Stimulated activated CD4-positive, alpha-beta T cell treated with anti-CD3 and anti-CD28 coated beads, Interleukin-4, amount 100 ng/mL, for 48 hours (primary cell): Measurements from ENCODE around the gene SGCG.

Experiments used
- DNase-seq, 2 donors: peaks; one replicate each; pipeline ENCODE4 v3.0.0-alpha.2; 2020; ENCODE audit warnings: low read depth in 2 of 2

SGCG gene

DNA sequence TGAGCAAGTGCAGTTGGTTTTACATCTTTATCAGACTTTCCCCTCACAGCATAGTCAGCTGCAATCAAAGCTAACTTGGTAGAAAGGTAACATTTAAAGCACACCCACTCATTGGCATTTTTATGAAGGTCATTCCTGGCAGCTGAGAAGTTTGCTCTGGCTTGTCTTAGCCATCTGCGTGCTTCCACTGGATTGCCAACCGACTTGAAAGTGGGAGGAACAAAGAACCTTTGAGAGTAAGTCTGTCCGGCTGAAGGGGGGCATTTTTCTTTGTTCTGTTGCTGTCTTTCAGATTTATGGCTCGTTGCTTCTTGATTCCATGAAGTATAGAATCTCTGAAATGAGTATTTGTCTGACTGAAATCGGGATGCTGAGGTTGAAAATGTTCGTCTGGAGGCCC is 149.6 kb downstream of the SGCG start:
- no peak for DNase-seq

DNA sequence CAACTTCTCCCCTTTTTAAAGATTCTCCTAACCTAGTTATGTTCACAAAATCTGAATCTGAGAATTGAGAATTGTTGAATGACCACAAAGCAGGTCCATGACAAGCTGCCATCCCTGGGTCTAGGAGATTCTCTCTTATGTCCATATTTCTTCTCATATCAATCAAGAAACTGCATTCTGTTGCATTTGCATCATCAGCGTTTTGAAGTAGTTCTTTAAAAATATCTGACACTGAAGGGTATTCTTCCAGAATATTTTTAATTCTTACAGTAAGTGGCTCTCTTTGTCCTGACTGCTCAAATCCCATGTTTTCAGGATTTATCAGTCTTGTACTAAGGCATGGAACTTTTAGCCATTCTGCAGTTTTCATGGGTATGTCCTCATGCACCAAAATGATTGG is 158.4 kb downstream of the SGCG start:
- DNase-seq, result no peak

DNA sequence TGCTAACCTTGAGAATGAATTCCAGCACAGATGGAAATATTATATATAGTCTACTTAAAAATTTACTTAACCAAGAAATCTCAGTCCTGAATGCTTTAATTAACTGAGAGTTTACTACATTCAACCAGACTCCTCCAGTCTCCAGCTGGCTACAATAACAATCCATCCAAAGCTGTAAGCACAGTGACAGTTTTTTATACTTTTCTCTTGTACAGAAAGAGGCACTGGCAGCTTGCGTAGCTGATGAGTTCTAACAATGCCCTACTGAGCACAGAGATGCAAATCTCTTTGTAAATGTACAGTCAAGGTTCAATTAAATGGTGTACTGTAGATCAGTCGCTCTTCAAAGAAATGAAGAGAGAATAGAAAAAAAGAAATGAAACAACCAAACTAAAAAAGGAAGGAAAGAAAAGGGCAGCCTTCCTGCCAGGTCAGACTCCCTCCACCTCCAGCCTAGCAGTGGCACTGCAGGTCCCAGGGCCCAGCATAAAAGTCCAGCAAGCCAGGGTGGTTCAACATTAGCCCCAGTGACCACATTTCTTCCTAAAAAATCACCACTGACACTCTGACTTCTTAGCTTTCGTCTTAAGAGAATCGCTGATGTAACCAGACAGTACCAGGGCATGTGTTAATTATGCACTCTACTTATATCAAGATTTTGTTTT is 164.3 kb downstream of the SGCG start:
- no peak for DNase-seq

DNA sequence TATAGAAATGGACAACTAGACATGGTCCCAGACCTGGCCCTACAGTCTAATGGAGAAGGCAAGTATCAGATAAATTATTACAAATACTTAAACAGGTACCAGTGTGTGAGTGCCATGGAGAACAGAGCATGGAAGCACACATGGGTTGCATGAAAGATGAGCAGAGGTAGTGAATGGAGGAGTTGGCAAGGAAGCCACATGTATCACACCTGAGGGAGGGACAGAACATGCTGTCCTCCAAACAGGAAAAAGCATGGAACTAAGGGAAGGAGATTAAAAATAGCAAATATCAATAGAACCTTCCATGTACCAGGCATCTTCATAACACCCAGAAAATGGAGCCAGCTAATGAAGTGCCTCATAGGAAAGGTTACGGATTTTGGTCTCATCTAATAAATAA is 166.8 kb downstream of the SGCG start:
- DNase-seq, result no peak

DNA sequence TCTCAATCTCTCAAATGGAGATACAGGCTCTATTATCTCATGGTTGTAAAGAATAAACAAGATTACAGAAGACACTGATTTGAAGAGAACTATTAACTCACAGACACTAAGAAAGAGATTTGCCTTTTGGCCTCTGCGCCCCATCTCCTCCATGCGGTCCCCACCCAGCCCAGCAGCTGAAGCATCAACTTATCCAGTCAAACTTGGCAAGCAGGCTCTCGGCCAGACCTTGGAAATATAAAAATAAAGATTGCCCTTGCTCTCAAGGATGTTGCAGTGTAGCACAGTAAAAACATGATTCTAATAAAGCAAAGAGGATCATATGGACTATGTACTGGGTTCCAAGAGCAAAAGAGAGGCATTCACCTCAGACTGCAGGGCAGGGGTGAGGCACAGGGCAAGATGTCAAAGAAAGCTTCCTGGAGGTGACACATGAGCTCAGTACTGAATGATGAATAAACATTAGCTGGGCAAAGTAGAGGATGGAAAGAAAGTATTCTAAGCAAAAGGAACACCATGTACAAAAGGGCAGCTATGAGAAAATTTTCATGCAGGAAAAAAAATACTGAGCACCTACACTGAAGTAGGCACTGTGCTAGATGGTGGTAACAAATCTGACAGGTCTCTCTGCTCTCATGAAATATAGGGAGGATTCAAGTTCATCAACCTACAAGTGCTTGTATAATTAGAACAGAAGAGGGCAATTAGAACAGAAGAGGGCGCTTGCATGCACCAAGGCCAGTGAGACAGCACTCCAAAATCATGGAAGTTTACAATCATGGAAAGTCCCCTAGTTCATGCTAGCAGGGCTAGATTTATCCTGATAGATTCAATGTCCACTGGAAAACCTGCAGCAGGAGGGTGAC is 167.7 kb downstream of the SGCG start:
- DNase-seq, result no peak

DNA sequence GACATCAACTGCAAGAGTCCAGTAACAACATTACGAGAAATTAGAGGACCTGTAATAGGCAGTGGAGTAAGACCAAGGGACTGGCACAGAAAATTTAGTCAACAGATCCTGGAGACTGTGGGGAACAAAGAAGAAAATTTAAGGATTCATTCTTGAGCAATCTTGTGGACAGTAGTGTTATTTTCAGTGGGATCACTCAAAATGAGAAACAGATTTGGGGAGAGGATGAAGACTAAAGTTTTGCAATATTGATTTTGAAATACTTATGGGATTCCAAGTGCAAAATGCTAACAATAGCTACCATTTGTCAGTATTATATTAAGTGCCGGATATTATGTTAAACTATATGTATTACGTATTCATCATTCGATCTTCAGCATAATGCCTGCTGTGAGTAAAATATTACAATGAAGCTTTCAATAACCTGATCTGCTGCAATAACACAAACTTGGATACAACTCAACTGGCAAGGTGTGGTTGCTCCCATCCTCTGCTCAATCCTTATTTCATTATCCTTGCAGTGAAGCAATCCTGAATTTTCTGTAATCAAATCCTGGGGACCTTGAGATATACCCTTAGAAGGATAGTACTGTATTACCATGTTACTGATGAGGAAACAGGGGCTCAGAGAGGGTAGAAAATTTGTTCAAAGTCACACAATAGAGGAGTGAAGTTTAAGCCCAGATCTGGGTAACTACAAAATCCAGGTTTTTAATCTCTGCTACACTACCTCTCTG is 168.6 kb downstream of the SGCG start:
- no peak for DNase-seq

DNA sequence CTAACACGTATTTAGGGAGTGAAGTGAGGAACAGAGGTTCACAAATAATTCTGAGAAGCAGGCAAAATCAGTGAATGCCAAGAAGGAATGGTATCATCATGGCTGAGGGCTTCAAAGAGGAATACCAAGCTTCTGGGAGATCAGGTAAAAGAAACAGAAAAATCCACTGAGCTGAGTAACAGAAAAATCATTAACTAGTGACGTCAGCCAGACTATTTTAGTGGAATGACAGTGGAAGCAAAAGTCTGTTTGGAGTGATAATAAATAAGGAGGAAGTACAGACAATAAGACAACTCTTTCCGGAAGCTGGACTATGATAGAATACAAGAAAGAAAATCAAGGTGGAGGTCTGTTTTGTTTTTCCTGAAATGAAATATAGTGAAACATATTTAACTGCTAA is 169.2 kb downstream of the SGCG start:
- no peak for DNase-seq

DNA sequence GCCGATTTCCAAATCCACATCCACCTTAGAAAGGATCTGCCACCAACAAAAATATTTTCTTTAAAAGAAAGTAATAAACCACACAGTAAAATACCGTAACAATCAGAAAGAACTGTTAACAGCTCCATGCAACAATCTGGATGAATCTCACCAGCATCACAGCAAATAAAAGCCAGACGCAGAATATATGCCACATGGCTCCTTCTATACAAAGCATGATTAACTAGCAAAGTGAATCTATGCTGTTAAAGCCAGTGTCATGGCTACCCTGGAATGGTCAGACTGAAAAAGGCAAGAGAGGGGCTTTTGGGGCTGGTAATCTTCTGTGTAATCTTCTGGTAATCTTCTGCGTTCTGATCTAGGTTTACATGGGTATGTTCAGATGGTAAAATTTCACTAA is 171.4 kb downstream of the SGCG start:
- no peak for DNase-seq

DNA sequence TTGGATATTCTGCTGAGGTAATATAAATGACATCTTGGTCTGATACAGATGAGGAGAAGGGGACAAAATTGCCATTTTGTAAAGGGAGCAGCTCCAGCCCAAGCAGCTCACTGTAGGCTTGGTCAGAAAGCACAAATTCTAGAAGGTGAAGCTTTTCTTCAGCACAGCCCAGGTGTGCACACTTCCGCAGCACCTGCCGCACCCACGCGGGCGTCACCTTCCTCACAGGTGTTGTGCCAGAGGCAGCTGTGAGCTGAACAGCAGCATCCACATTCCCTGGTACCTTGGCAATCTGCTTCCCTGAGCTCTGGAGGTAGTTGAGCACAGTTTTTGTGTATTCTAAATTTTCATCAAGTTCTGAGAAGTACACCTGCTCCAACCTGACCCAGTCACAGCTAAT is 173.7 kb downstream of the SGCG start:
- DNase-seq, result no peak

DNA sequence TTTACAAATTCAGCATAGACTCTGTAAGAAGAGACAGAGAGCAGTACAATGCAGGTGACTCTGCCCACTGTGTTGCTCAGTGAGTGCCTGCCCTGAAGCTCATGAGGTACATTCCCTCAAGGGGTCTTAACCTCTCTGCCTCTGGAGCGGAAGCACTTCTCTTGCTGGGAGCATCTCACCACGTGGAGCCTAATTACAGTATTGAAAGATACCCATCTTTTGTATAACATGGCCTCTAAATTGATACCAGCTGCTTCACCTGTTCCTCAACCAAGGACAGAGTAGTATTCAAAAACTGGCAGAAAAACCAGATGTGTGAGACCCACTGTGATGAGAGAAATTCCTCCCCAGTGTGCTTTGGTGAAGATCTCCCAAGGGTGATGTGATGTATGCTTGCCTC is 175.6 kb downstream of the SGCG start:
- DNase-seq, result no peak

DNA sequence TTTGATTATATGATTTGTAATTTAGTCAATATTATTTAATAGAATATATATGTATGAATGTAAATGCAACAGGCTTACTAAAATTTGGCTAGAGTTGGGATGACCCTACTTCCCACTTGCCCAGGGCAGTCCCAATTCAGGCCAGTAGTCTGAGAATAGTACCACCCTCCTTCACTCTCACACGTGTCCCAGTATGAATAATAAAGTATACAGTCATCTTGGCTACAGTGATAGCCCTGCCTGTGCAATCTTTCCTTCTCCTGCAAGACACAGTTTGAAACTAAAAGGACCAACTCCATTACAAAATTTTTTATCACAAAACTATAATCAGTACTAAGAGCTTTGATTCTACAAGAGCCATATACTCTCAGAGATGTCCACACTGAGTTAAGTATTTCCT is 176.6 kb downstream of the SGCG start:
- DNase-seq, result no peak

DNA sequence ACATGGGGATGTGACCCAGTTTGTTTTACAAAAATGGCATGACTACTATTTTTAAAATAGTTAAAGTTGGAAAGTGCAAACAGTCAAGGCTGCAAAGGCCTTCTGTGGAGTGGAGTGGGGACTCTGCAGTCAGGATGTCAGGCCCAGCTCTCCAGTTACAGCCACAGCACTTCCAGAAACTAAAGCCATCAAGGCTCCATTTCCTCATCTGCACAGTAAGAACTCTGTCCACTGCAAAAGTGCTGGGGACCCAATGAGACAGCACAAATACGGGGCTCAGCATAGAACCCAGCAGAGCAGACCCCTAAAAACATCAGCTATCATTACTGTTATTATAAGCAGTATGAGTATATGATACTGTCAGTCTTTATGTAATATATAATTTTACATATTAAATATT is 179.1 kb downstream of the SGCG start:
- DNase-seq, result no peak

DNA sequence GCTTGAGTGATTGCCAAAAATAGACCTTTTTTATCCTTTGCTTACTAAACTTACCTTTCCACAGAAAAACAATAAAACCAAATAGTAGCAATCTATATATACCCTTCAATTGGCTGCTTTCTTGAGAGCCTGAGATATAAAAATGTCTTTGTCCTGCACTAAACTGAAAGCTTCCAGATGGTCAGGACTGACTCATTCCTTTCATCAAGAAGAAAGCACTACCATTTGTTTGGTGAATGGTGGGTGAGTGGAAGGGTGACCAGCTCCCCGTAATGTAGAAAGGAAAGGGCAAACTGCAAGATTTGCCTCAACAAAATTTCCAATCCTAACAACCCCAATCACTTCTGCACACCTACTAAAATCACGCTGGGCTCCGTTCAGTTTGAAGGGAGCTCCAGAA is 184.9 kb downstream of the SGCG start:
- no peak for DNase-seq

DNA sequence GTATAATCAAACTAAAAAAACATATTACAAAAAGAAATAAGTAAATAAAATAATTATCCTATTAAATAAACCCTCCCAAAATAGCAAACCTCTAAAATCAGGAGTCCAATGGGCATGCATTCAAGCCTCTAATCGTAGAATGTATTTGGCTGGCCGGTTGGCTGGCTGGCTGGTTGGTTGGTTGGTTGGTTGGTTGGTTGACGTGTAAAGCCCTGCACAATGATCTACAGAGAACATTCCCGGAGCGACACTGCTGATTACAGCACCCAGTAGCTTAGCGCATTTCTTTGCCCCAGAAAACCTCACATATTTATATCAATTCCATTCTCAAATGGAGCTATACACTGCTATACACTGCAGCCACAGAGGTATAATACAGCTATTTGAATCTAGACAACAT is 187.1 kb downstream of the SGCG start:
- DNase-seq, result no peak

DNA sequence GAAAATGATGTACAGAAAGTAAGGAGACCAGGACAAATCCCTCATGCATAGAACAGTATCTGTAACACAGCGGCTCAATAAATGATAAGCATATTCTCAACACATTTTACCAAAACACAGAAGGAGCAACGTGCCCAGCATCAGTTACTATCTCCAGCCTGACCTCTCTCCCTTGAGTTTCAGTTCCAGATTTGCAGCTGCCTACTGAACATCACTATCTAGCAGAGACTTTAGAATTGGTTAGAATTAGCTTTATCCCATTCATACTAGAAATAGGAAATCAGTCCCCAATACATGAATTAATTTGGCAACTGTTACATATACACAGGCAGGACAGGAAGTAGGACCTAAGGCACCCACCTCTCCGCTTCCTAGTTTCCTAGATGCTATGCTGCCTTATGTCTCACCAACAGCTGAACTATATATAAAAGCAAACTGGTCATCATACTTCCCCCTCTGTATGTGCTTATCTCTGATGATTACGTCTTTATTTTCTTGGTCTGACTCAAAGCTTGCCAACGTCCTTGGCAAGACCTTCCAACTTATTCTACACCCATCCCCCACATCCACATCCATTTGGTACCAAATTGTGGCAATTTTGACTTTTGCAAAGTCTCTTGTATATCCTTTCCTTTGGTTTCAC is 191.6 kb downstream of the SGCG start:
- no peak for DNase-seq
